HG03108 (cell line): ENCODE measurements around the gene PEAK3.

Source experiments
- ATAC-seq: cut with Tn5 transposase; IDR thresholded peaks from one replicate; pipeline ENCODE4 v1.9.1; 2021; ENCODE audit warnings: moderate library complexity; ENCODE audit not compliant: unreplicated experiment

PEAK3 gene

GRCh38 chr19:2252055-2252796, 29.7 kb downstream of the PEAK3 start:
- no peak for ATAC-seq

- ATAC-seq: no peak
These were observed 30.6 kb downstream of the PEAK3 start for GRCh38 chr19:2251106-2252054.

- ATAC-seq: no peak
These were observed 31.2 kb downstream of the PEAK3 start for GRCh38 chr19:2250766-2251105.

- ATAC-seq: no peak
These were observed 31.9 kb downstream of the PEAK3 start for GRCh38 chr19:2249880-2250765.

- no peak for ATAC-seq
These were observed 32.7 kb downstream of the PEAK3 start, which contains the start of gene AMH for GRCh38 chr19:2249010-2249866. Gene AMH (plus strand): TSS chr19:2249323. CDS start chr19:2249333, 10 bp downstream.

- no peak for ATAC-seq
These were observed 33.6 kb downstream of the PEAK3 start for GRCh38 chr19:2248136-2249009.

- no peak for ATAC-seq
These were observed 34.4 kb downstream of the PEAK3 start for GRCh38 chr19:2247433-2248101.

GRCh38 chr19:2246801-2247361, 35.1 kb downstream of the PEAK3 start:
- ATAC-seq: no peak

- no peak for ATAC-seq
These were observed 35.9 kb downstream of the PEAK3 start for GRCh38 chr19:2246014-2246620.

GRCh38 chr19:2245273-2245672, 36.7 kb downstream of the PEAK3 start:
- no peak for ATAC-seq

GRCh38 chr19:2244486-2244885, 37.5 kb downstream of the PEAK3 start:
- ATAC-seq: no peak

- ATAC-seq: no peak
These were observed 37.9 kb downstream of the PEAK3 start for GRCh38 chr19:2244125-2244411.

GRCh38 chr19:2243274-2244124, 38.5 kb downstream of the PEAK3 start:
- no peak for ATAC-seq

- no peak for ATAC-seq
These were observed 39.2 kb downstream of the PEAK3 start for GRCh38 chr19:2242816-2243215.

GRCh38 chr19:2242092-2242537, 39.9 kb downstream of the PEAK3 start:
- ATAC-seq: no peak

GRCh38 chr19:2240881-2241760, 40.9 kb downstream of the PEAK3 start:
- ATAC-seq: no peak
